NCI-H510A treated with DMSO at 0.1 percent for 48 hours (cell line): ENCODE measurements around the gene BRD3OS.

Experiments used
- DNase-seq: peaks from one replicate; lab custom pipeline; 2025; lab: John Stamatoyannopoulos, UW

BRD3OS gene

GRCh38 chr9:134004881-134005280, 20.4 kb upstream of the BRD3OS start:
- DNase-seq: no peak

- DNase-seq: no peak
These were observed 19.9 kb upstream of the BRD3OS start for GRCh38 chr9:134005381-134005780.

GRCh38 chr9:134007150-134007549, 18.1 kb upstream of the BRD3OS start:
- no peak for DNase-seq

GRCh38 chr9:134007571-134007970, 17.7 kb upstream of the BRD3OS start:
- no peak for DNase-seq

- no peak for DNase-seq
These were observed 14.7 kb upstream of the BRD3OS start for GRCh38 chr9:134010310-134011173.

- no peak for DNase-seq
These were observed 13.9 kb upstream of the BRD3OS start for GRCh38 chr9:134011401-134011800.

GRCh38 chr9:134014946-134015345, 10.3 kb upstream of the BRD3OS start:
- no peak for DNase-seq

- DNase-seq: no peak
These were observed 978 bp upstream of the BRD3OS start for GRCh38 chr9:134024214-134024792.

GRCh38 chr9:134025606-134026541, 593 bp downstream of the BRD3OS start:
- DNase-seq: peak; percentile 30

GRCh38 chr9:134026581-134026980, 1.3 kb downstream of the BRD3OS start:
- DNase-seq: no peak

- no peak for DNase-seq
These were observed 1.7 kb downstream of the BRD3OS start for GRCh38 chr9:134026981-134027380.

GRCh38 chr9:134027561-134027960, 2.3 kb downstream of the BRD3OS start:
- DNase-seq: no peak

- no peak for DNase-seq
These were observed 2.8 kb downstream of the BRD3OS start for GRCh38 chr9:134028076-134028475.

GRCh38 chr9:134028575-134029247, 3.4 kb downstream of the BRD3OS start:
- DNase-seq: no peak

GRCh38 chr9:134029248-134030226, 4.3 kb downstream of the BRD3OS start:
- DNase-seq: no peak

- DNase-seq: no peak
These were observed 5.7 kb downstream of the BRD3OS start for GRCh38 chr9:134030821-134031470.

- no peak for DNase-seq
These were observed 6.5 kb downstream of the BRD3OS start for GRCh38 chr9:134031783-134032182.

- no peak for DNase-seq
These were observed 7.4 kb downstream of the BRD3OS start for GRCh38 chr9:134032456-134033222.

- DNase-seq: no peak
These were observed 8.4 kb downstream of the BRD3OS start for GRCh38 chr9:134033516-134034214.
